ENCODE data around the gene WDR1. TPM values are rescaled to one million over a fixed set of nuclear protein-coding genes. Genes with fewer than 3 reads are reported as not detected.

Gene WDR1
- total RNA-seq, 4 donors from 2014 or later, result 57.3 to 84.2 (median 72.7) TPM

DNA sequence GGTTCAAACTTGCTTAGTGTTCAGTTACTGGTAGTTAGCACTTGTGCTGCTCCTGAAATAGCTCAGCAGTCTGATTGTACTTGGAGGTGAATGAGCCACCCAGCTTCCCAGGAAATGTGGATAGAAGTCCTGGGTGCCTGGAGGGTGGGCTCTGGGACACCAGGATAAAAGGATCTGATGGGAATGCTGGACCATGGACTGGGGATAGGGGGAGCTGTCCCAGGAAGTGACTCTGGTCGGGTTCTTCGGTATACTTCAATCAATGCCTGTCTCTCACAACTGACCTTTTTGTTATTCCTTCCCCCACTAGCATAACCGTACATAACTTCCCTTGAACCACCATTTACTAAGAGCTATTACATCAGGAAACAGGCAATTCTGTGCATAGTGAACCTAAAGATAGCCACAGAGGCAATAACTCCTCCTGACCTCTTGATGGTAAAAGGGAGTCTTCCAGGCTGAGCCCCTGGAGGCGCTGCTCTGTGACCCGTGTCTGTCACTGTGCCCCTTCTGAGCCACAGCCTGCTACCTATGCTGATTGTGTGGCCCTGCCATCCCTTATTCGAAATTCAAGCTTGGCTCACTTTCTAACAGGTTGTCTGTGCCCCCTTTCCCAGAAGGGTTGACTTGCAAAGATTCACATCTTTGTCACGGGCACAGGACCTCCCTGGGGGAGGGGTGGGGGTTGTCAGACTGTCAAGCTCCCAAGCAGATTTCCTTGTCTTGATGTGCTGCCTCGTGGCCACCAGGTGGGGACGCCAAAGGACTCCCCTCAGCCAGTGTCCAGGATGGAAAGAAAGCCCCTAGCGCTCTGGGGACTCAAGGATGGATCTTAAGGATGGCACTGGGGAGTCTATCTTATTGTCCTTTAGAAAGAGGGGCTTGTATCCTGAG, 24.5 kb upstream of the WDR1 start:
- Histone ChIP-seq H3K27ac (no peak overlapping the region), H3K9me3 (no peaks in the 10 kb centered on the region), H3K27me3 (no peaks in the 10 kb centered on the region), H3K4me3 (no peak overlapping the region), H3K36me3 (no peaks in the 10 kb centered on the region), H3K4me1 (no peaks in the 10 kb centered on the region)
- intact Hi-C loops (cut with DNase I; ENCODE audit: low total_unique reads) (no loop called here), in situ Hi-C loops (cut with MboI; ENCODE audit: low sequenced_read_pairs in 4 of 4) (no loop called here)
- no peak for ATAC-seq
- no peak for TF ChIP-seq POLR2A (IDR thresholded peaks at IDR 0.05)
- TF ChIP-seq, protein P1, sequence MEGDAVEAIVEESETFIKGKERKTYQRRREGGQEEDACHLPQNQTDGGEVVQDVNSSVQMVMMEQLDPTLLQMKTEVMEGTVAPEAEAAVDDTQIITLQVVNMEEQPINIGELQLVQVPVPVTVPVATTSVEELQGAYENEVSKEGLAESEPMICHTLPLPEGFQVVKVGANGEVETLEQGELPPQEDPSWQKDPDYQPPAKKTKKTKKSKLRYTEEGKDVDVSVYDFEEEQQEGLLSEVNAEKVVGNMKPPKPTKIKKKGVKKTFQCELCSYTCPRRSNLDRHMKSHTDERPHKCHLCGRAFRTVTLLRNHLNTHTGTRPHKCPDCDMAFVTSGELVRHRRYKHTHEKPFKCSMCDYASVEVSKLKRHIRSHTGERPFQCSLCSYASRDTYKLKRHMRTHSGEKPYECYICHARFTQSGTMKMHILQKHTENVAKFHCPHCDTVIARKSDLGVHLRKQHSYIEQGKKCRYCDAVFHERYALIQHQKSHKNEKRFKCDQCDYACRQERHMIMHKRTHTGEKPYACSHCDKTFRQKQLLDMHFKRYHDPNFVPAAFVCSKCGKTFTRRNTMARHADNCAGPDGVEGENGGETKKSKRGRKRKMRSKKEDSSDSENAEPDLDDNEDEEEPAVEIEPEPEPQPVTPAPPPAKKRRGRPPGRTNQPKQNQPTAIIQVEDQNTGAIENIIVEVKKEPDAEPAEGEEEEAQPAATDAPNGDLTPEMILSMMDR (IDR thresholded peaks at IDR 0.05 in 4 of 5, conservative IDR thresholded peaks at IDR 0.05 in 1 of 5), result no peak
- no peak for DNase-seq

DNA sequence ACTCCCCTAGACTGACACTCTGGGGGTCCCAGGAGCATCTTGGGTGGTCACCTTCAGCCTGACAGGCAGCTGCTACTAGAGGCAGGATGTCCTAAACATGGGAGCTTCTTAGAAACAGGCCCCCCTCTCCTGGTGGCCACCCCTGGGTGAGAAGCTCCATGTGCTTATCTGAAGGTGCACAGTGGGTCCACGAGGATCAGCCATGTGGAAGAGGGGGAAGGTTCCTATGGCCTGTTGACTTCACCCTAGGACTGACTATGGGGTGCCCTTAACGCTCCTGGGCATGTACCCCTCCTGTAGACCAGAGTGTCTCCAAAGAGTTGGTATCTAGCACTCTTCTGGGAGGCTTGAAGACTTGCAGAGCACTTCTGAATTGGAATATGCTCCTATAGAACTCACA, 22.9 kb upstream of the WDR1 start:
- DNase-seq (no peak), ATAC-seq (no peak)
- Histone ChIP-seq H3K9me3 (no peaks in the 10 kb centered on the region), H3K27me3 (no peaks in the 10 kb centered on the region), H3K4me1 (no peaks in the 10 kb centered on the region), H3K27ac (no peak overlapping the region), H3K36me3 (no peaks in the 10 kb centered on the region), H3K4me3 (no peak overlapping the region)
- TF ChIP-seq, protein P1 (IDR thresholded peaks at IDR 0.05 in 4 of 5, conservative IDR thresholded peaks at IDR 0.05 in 1 of 5), result no peak
- no peak for TF ChIP-seq POLR2A (IDR thresholded peaks at IDR 0.05)
- in situ Hi-C loops (cut with MboI; ENCODE audit: low sequenced_read_pairs in 4 of 4) (no loop called here), intact Hi-C loops (cut with DNase I; ENCODE audit: low total_unique reads) (no loop called here)

DNA sequence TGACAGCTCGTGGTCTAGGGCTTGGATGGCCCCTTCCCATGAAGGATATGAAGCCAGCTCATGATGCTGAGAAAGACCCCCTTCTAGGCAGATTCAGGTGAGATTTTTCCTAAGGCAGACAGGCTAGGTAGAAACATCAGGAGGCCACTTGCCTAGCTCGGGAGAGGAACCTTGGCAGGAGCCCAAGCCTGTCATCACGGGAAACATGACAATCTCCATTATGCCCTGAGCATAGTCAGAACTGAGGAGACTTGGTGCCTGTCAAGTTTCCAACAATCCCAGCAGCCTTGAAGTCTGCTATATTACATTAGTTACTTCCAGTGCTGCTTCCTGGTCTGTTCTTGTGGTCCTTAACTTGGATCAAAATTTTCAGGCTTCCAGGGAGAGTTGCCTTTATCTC, 18.7 kb upstream of the WDR1 start:
- Histone ChIP-seq H3K4me1 (peaks cover 4 to 9% of the 10 kb centered on the region in 2 donors), H3K27ac (no peak overlapping the region), H3K27me3 (no peaks in the 10 kb centered on the region), H3K4me3 (no peak overlapping the region), H3K36me3 (no peaks in the 10 kb centered on the region), H3K9me3 (no peaks in the 10 kb centered on the region)
- TF ChIP-seq POLR2A (IDR thresholded peaks at IDR 0.05), result no peak
- TF ChIP-seq, protein P1 (IDR thresholded peaks at IDR 0.05 in 4 of 5, conservative IDR thresholded peaks at IDR 0.05 in 1 of 5), result no peak
- no peak for DNase-seq
- intact Hi-C loops (cut with DNase I; ENCODE audit: low total_unique reads) (no loop called here), in situ Hi-C loops (cut with MboI; ENCODE audit: low sequenced_read_pairs in 4 of 4) (no loop called here)
- no peak for ATAC-seq

DNA sequence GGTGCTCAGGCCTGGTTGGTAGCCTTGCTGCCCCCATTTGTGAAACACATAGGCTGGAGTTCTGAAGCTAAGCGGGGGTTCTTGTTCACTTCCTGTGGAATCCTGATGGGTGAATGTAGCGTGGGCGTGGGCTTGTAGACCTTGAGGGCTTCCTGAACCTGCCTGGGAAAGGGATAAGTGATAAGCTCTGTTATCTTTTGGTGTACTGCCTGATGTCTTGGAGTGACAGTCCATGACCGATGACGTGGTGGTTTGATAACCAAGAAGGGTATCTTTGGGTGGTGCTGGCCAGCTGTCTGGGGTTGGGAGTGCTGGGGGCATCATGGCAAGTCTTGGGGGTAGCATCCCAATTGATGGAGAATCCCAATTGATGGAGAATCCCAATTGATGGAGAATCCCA, 17.5 kb upstream of the WDR1 start:
- H3K27me3 ChIP-seq, result no peaks in the 10 kb centered on the region
- H3K27ac ChIP-seq, result no peak overlapping the region
- intact Hi-C loops (cut with DNase I; ENCODE audit: low total_unique reads) (no loop called here), in situ Hi-C loops (cut with MboI; ENCODE audit: low sequenced_read_pairs in 4 of 4) (no loop called here)
- DNase-seq (no peak), ATAC-seq (no peak)
- H3K9me3 ChIP-seq, result no peaks in the 10 kb centered on the region
- H3K4me3 ChIP-seq, result no peak overlapping the region
- peaks cover 15 to 20% of the 10 kb centered on the region in 2 donors for H3K4me1 ChIP-seq
- TF ChIP-seq, protein P1 (IDR thresholded peaks at IDR 0.05 in 4 of 5, conservative IDR thresholded peaks at IDR 0.05 in 1 of 5), result no peak
- no peak for TF ChIP-seq POLR2A (IDR thresholded peaks at IDR 0.05)
- H3K36me3 ChIP-seq, result no peaks in the 10 kb centered on the region
